NCI-H146 (cell line): Measurements from ENCODE around the gene ZDHHC14.

Experiments used
- DNase-seq: peaks from one replicate; lab custom pipeline; 2025; lab: John Stamatoyannopoulos, UW

Gene ZDHHC14

GRCh38 chr6:157667211-157668008, 286.4 kb downstream of the ZDHHC14 start:
- DNase-seq, result peak; percentile 71

GRCh38 chr6:157668009-157668401, 287.0 kb downstream of the ZDHHC14 start:
- no peak for DNase-seq

- no peak for DNase-seq
These were observed 287.7 kb downstream of the ZDHHC14 start for GRCh38 chr6:157668713-157669112.

GRCh38 chr6:157669323-157669722, 288.3 kb downstream of the ZDHHC14 start:
- no peak for DNase-seq

GRCh38 chr6:157669747-157670216, 288.8 kb downstream of the ZDHHC14 start:
- DNase-seq, result peak; percentile 52

GRCh38 chr6:157670466-157671186, 289.6 kb downstream of the ZDHHC14 start:
- DNase-seq, result no peak

DNA sequence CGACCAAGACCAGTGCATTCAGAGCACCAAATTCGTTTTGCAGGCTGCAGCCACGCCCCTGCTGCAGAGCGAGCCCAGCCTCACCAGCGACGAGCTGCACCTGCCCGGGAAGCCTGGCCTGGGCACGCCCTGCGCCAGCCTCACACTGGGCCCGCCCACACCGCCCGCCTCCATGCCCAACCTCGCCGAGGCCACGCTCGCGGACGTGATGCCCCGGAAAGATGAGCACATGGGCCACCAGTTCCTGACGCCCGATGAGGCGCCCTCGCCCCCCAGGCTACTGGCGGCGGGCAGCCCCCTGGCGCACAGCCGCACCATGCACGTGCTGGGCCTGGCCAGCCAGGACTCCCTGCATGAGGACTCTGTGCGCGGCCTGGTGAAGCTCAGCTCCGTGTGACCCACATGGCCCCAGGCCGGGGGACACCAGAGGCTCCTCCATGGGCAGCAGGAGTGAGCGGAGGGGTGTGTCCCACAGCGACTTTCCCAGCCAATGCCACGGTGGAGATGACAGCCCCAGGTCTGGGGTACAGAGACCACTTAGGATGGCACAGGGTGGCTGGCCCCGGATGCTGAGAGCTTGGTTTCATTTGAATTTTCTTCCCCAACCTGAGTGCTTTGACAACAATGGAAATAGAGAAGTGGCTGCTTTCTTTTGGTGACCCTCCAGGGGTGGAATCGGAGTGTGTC, 291.9 kb downstream of the ZDHHC14 start:
- no peak for DNase-seq

- DNase-seq, result no peak
These were observed 292.6 kb downstream of the ZDHHC14 start for GRCh38 chr6:157673596-157673995.

GRCh38 chr6:157674061-157674460, 293.1 kb downstream of the ZDHHC14 start:
- no peak for DNase-seq

DNA sequence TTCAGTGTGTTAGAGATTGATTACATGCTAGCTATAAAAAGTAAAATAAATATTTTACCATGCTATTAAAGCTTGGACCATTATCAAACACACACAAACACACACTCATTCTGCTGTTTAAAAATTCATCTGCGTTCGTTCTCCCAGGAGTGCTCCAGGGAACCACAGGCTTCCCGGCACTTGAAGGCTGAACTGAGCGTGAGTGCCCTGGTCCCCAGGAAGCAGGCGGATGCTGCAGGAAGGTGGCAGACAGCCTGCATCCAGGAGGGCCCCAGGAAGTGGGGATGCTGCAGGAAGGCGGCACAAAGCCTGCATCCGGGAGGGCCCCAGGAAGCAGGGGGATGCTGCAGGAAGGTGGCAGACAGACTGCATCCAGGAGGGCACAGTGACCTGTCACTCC, 294.8 kb downstream of the ZDHHC14 start:
- DNase-seq, result no peak

DNA sequence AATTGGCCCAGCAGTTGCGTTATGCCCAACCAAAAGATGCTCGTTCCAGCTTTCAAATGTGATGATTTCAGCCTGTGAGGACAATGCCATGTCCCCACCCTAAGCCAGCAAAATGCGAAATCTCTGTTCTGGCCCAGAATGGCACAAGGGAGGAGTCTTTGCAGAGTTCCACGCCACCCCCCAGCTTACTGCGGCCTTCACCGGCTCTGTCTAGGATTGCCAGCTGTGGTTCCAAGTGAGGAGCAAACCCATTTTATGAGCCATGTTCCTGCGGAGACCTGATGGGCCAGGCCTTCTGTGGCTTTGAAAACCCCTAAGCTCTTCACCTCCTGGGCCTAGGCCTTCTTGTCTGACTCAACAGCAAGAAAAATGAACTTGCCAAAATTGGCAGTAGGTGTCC, 295.3 kb downstream of the ZDHHC14 start:
- no peak for DNase-seq

DNA sequence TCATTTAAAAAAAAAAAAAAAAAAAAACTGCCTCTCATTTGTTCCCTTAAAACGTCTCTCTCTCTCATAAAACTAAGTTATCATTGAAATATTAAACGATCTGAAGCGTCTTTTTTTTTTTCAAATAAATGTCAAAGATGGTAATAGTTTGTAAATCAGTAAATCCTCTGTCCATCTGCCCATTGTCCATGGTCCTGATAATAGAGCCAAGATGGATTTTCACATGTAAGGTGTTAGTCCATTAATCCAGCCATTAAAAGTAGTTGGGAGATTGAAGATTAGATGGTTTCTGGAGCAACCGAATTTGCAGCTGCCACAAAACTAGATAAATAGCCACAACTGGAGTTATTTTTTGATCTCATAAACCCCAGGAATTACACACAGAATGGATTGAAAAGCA, 296.2 kb downstream of the ZDHHC14 start:
- DNase-seq, result no peak

DNA sequence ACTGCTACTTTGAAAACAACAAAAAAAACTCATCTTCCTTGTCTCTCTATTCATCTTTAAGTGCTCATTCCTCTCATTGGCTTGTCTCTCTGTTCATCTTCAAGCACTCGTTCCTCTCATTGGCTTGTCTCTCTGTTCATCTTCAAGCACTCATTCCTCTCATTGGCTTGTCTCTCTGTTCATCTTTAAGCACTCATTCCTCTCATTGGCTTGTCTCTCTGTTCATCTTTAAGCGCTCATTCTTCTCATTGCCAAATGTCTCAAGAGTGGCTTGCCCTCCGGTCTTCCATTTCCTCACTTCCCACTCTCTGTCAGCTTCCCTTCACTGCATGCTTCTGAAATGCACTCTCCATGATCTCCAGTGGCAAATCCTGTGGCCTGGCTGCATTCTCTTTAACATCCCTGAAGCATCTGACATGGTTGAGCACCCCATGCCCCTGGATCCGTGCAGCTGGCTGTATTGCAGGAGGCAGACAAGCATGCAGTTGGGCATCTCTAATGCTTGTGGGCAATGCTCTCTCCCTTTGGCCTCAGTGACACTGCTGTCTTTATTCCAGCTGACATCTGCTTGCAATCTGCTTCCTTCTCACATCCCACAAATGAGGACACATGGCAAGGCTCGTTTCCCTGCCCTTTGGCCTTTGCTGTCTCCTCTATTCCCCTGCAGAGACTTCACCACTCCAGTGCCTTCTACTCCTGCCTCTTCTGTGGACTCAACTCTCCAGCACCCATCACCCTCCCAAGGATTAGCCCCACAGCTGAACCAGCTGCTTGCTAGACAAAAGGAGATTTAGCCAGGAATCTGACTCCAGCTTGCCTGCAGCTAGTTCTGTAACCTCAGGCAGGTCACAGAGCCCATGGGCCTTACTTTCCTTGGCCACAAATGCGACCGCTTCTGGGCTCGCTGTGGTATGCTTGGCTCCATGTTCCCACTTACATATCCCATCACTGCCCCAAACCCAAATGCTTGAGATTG, 298.9 kb downstream of the ZDHHC14 start:
- DNase-seq, result no peak

DNA sequence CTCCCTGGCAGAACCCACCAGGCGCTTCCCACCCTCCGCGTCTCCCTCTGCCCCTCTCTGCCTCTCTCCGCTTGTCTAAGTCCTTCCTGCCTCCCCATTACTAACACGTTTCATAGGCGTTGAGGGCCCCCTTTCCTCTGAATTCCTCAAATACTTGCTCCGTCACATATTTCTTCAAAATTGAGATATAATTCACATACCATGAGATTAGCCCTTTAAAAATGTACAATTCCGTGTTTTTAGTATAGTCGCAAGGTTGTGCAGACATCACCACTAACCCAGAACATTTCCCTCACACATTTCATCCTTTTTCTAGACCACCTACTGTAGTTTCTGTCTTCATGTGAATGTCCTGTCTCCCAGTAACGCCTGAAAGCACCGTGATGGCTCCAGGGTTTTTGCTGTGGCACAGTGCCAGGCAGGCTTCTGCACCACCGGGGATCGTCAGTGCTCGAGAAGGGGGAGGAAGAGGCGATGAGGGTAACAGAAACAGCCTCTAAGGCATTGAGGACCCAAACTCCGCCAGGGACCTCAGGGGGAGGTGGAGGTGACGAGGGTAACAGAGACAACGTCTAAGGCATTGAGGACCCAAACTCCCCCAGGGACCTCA, 300.2 kb downstream of the ZDHHC14 start:
- peak; percentile 26 for DNase-seq

DNA sequence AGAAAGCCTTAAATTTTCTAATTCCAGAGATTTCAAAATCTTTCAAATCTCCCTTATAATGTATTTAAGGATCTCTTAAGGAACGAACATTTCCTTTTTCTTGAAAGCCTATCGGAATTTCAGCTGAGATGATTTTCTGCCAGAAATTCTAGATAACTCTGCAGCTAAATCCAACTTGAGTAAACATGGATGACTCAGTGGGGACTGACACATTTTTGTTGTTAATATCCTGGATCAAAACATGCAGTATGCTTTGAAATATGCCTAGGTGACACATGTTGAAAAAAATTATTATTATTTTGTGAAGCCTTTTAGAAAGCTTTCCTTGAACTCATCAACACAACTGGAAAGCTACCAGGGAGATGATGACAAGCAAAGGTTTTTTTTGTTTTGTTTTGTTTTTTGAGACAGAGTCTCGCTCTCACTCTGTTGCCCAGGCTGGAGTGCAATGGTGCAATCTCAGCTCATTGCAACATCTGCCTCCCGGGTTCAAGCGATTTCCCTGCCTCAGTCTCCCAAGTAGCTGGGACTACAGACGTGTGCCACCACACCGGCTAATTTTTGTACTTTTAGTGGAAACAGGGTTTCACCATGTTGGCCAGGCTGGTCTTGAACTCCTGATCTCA, 302.0 kb downstream of the ZDHHC14 start:
- DNase-seq, result no peak

DNA sequence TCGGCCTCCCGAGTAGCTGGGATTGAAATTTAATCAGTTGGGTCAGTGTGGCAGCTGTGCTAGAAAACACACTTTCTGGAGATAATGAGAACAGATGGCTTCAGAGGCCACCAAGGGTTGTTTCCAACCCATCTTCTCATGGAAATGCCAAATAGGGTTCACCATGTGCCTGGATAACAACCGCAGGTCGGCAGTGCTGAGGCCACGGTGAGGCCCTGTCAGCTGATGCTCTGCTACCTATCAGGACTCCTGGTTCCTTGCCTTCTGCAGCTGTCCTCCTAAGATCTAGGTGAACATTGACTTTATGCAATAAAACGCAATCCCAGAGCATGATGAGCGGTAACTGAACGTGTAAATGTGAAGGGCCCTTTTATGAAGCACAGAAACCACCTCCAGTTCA, 302.7 kb downstream of the ZDHHC14 start:
- DNase-seq, result no peak

DNA sequence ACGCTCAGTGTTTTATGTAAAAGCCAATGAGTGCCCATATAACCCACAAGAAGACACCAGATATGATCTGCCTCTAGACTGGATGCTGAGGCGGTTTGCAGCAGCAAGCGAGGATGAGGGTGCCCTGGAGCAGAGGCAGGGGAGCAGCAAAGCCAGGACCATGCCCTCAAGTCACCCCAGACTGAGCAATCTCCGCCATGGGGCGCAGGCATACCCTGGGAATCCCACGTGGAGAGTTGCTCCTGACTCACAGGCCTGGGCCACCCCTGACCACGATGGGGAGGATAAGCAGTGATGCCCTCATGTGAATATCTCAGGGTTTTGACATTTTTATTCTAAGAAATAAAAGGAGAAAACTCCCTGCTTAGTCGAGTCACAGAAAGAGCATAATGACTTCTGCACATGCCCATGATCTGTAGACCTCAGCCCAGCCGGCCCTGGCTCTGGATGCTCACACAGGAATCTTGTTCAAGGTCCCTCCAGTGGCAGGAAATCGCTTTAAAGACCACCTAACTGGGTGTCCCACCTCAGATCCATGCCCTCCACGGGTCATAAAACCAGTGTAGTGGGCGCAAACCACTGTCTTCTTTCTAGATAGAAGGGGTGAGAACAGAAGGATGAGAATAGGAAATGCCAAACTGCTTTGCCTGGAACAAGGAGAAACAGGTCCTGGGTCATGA, 303.8 kb downstream of the ZDHHC14 start:
- DNase-seq, result no peak

GRCh38 chr6:157685596-157686280, 304.7 kb downstream of the ZDHHC14 start:
- no peak for DNase-seq

- DNase-seq, result no peak
These were observed 307.4 kb downstream of the ZDHHC14 start for GRCh38 chr6:157688275-157688959.
